A673 (cell line): ENCODE data around the gene GRID1. TPM values are rescaled to one million over a fixed set of nuclear protein-coding genes. Genes with fewer than 3 reads are reported as not detected.

Experiments used
- BruUV-seq: library from RNA; stranded (reverse); fragments of 400-500 nt; replicated peaks from 2 replicates; lab custom pipeline; 2021; lab: Mats Ljungman, UMichigan
- CTCF ChIA-PET: fragments of 300-600 bp; sonication (Branson Sonifier 250); formaldehyde crosslinking; loops from one replicate; lab custom pipeline; 2022; ENCODE audit warnings: antibody characterized with exemption; lab: Charles Lee
- POLR2A ChIA-PET: fragments of 300-600 bp; sonication (Branson Sonifier 250); formaldehyde crosslinking; loops from one replicate; lab custom pipeline; 2022; ENCODE audit warnings: antibody characterized with exemption; ENCODE audit not compliant: low non-redundant PET; lab: Charles Lee
- DNase-seq: peaks from one replicate; pipeline ENCODE4 v3.0.0-alpha.2; 2015; ENCODE audit warnings: low spot score
- H3K27ac ChIP-seq: fragments of 200-600 bp; sonication (generic); 2 replicates; pipeline ENCODE4 v1.5.1; 2016; ENCODE audit warnings: mixed run types, low read depth, mild to moderate bottlenecking, mixed read lengths, antibody characterized with exemption, low read length; ENCODE audit not compliant: poor library complexity, severe bottlenecking
- H3K27me3 ChIP-seq: fragments of 200-600 bp; sonication (generic); replicated peaks from 2 replicates; pipeline ENCODE4 v1.6.1; 2017; ENCODE audit warnings: mixed run types, low read depth, mild to moderate bottlenecking, mixed read lengths, antibody characterized with exemption, low read length; ENCODE audit not compliant: insufficient read depth, poor library complexity
- H3K36me3 ChIP-seq: fragments of 200-600 bp; sonication (generic); 2 replicates; pipeline ENCODE4 v1.6.1; 2016; ENCODE audit warnings: mixed run types, mild to moderate bottlenecking, mixed read lengths, antibody characterized with exemption, low read length; ENCODE audit not compliant: insufficient read depth, poor library complexity, severe bottlenecking
- H3K4me1 ChIP-seq: fragments of 200-600 bp; sonication (generic); 2 replicates; pipeline ENCODE4 v1.6.1; 2017; ENCODE audit warnings: mixed run types, mild to moderate bottlenecking, mixed read lengths, antibody characterized with exemption, low read length; ENCODE audit not compliant: insufficient read depth, poor library complexity, severe bottlenecking
- H3K4me3 ChIP-seq: fragments of 200-600 bp; sonication (generic); 2 replicates; pipeline ENCODE4 v1.5.1; 2016; ENCODE audit warnings: low read depth, mixed run types, mild to moderate bottlenecking, mixed read lengths, low read length; ENCODE audit not compliant: poor library complexity, severe bottlenecking
- H3K9me3 ChIP-seq: fragments of 200-600 bp; sonication (generic); 2 replicates; pipeline ENCODE4 v1.6.1; 2016; ENCODE audit warnings: mixed run types, low read depth, mild to moderate bottlenecking, mixed read lengths, antibody characterized with exemption, low read length; ENCODE audit not compliant: poor library complexity, severe bottlenecking
- EZH2 ChIP-seq: fragments of 200-600 bp; sonication (generic); IDR thresholded peaks from 2 replicates; pipeline ENCODE4 v1.6.1; 2017; ENCODE audit warnings: borderline replicate concordance, low read depth, mild to moderate bottlenecking, mixed read lengths, antibody characterized with exemption, low read length; ENCODE audit not compliant: poor library complexity, severe bottlenecking
- intact Hi-C: fragments of 100-400 bp; cut with micrococcal nuclease; formaldehyde crosslinking; loops from one replicate; pipeline ENCODE4 v1.10.0; 2022; ENCODE audit not compliant: unreplicated experiment
- total RNA-seq: library from RNA; stranded (reverse); gene quantifications from 2 replicates; pipeline ENCODE4 v1.2.3, GENCODE V29; 2021
- TF ChIP-seq, protein P1 (sequence below): fragments of 300-800, 200-600 bp; sonication (generic); conservative IDR thresholded peaks from 2 replicates; pipeline ENCODE4 v1.5.1; 2017; ENCODE audit warnings: low read depth, mild to moderate bottlenecking, antibody characterized with exemption, low read length, moderate library complexity, mixed read lengths

GRID1 gene
- total RNA-seq, 1 experiment from 2014 or later: not detected

DNA sequence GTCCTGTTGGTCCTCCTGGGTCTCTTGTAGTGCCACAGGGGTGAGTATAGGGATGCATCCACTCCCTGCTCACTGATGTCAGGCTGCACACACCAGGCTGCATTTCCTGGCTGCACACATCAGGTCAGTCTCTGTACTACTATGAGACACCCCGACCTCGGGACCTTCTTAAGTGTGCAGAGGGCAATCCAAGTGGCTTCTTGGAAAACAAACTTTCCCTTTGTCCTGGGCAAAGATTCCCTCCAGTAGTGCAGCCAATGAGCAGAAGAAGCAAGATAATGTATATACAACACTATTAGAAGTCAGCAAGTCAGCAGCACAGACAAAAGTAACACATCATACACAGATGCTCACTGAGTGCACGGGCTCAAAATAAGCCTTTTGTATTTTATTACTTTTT lies 493.5 kb downstream of the GRID1 start:
- no peaks in the 10 kb centered on the region for H3K4me1 ChIP-seq
- POLR2A ChIA-PET: no interaction called here
- DNase-seq: no peak
- no peaks in the 10 kb centered on the region for H3K36me3 ChIP-seq
- intact Hi-C loops: no loop called here
- TF ChIP-seq EZH2: no peak
- TF ChIP-seq, protein P1, sequence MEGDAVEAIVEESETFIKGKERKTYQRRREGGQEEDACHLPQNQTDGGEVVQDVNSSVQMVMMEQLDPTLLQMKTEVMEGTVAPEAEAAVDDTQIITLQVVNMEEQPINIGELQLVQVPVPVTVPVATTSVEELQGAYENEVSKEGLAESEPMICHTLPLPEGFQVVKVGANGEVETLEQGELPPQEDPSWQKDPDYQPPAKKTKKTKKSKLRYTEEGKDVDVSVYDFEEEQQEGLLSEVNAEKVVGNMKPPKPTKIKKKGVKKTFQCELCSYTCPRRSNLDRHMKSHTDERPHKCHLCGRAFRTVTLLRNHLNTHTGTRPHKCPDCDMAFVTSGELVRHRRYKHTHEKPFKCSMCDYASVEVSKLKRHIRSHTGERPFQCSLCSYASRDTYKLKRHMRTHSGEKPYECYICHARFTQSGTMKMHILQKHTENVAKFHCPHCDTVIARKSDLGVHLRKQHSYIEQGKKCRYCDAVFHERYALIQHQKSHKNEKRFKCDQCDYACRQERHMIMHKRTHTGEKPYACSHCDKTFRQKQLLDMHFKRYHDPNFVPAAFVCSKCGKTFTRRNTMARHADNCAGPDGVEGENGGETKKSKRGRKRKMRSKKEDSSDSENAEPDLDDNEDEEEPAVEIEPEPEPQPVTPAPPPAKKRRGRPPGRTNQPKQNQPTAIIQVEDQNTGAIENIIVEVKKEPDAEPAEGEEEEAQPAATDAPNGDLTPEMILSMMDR: no peak
- peaks cover 5% of the 10 kb centered on the region for H3K27me3 ChIP-seq
- H3K27ac ChIP-seq: no peak overlapping the region
- BruUV-seq: no TSS peak
- H3K9me3 ChIP-seq: no peaks in the 10 kb centered on the region
- CTCF ChIA-PET: no interaction called here
- H3K4me3 ChIP-seq: no peak overlapping the region

GRCh38 chr10:85868627-85869499 lies 497.7 kb downstream of the GRID1 start:
- no peak for TF ChIP-seq EZH2
- TF ChIP-seq, protein P1: no peak
- ChIA-PET POLR2A (no interaction called here), CTCF (no interaction called here)
- Histone ChIP-seq H3K9me3 (no peaks in the 10 kb centered on the region), H3K27ac (no peak overlapping the region), H3K4me3 (no peak overlapping the region), H3K4me1 (no peaks in the 10 kb centered on the region), H3K27me3 (peaks cover 12% of the 10 kb centered on the region), H3K36me3 (no peaks in the 10 kb centered on the region)
- no TSS peak for BruUV-seq
- intact Hi-C loops: no loop called here
- DNase-seq: no peak

GRCh38 chr10:85864868-85865526 lies 501.6 kb downstream of the GRID1 start:
- CTCF ChIA-PET: no interaction called here
- no peak overlapping the region for H3K27ac ChIP-seq

More at GRCh38 chr10:85864868-85865526, 501.6 kb downstream of the GRID1 start:
- no peak for DNase-seq
- no peak overlapping the region for H3K4me3 ChIP-seq
- POLR2A ChIA-PET: no interaction called here
- intact Hi-C loops: no loop called here
- H3K4me1 ChIP-seq: no peaks in the 10 kb centered on the region
- no peaks in the 10 kb centered on the region for H3K9me3 ChIP-seq
- BruUV-seq: no TSS peak
- H3K27me3 ChIP-seq: peaks cover 17% of the 10 kb centered on the region
- H3K36me3 ChIP-seq: no peaks in the 10 kb centered on the region
- no peak for TF ChIP-seq EZH2
- TF ChIP-seq, protein P1: no peak
